ENCODE measurements around the gene GALNT10. TPM values are rescaled to one million over a fixed set of nuclear protein-coding genes. Genes with fewer than 3 reads are reported as not detected.

GALNT10 gene
- total and polyA plus RNA-seq, 9 of the 15 experiments (the other 6 are each of a cell fraction or from before 2014, with no cell fraction given), result 4.6 to 37.1 (median 13.3) TPM

GRCh38 chr5:154344461-154344860 is 153.9 kb downstream of the GALNT10 start (continued):
- TF ChIP-seq ZNF407 (IDR thresholded peaks at IDR 0.05; ENCODE audit: low read depth), result no peak
- no peak for TF ChIP-seq ZNF124 (CRISPR knock-in tag; IDR thresholded peaks at IDR 0.05)
- TF ChIP-seq POLR2A (conservative IDR thresholded peaks at IDR 0.05), result no peak
- no peak for TF ChIP-seq ZNF79 (CRISPR knock-in tag; IDR thresholded peaks at IDR 0.05; ENCODE audit: low read depth)
- no peak for TF ChIP-seq HBP1 (CRISPR knock-in tag; IDR thresholded peaks at IDR 0.05)

Measured in K562 (cell line).